ENCODE measurements around the gene RET.
"Not testable (repeated sequence)": the region's sequence is repeated elsewhere in the genome, so short reads cannot be mapped to it uniquely, and the experiment has no call there.

Gene RET

GRCh38 chr10:43135656-43136055 lies 58.8 kb downstream of the RET start:
- no peak for DNase-seq (ENCODE audit: low spot score)

GRCh38 chr10:43136432-43136831 lies 59.6 kb downstream of the RET start:
- DNase-seq (ENCODE audit: low spot score) = no peak

- no peak for DNase-seq (ENCODE audit: low spot score)
Observed at GRCh38 chr10:43136995-43137716, 60.3 kb downstream of the RET start.

- DNase-seq (ENCODE audit: low spot score) = peak; percentile 67
Observed at GRCh38 chr10:43137717-43138020, 60.8 kb downstream of the RET start.

- DNase-seq (ENCODE audit: low spot score) = peak; percentile 80
Observed at GRCh38 chr10:43138021-43138756, 61.3 kb downstream of the RET start, which contains the start of gene CSGALNACT2. Gene CSGALNACT2 (plus strand): TSS chr10:43138445. CDS start chr10:43155150, 16,705 bp downstream.

GRCh38 chr10:43138757-43139241 lies 61.9 kb downstream of the RET start:
- peak; percentile 43 for DNase-seq (ENCODE audit: low spot score)

GRCh38 chr10:43141421-43141820 lies 64.6 kb downstream of the RET start:
- DNase-seq (ENCODE audit: low spot score) = no peak

- no peak for DNase-seq (ENCODE audit: low spot score)
Observed at GRCh38 chr10:43145311-43145710, 68.4 kb downstream of the RET start.

GRCh38 chr10:43145936-43146335 lies 69.1 kb downstream of the RET start:
- DNase-seq (ENCODE audit: low spot score) = not testable (repeated sequence)

- no peak for DNase-seq (ENCODE audit: low spot score)
Observed at GRCh38 chr10:43151371-43151770, 74.5 kb downstream of the RET start.

GRCh38 chr10:43153901-43154300 lies 77.0 kb downstream of the RET start:
- no peak for DNase-seq (ENCODE audit: low spot score)

GRCh38 chr10:43155221-43155620 lies 78.4 kb downstream of the RET start:
- no peak for DNase-seq (ENCODE audit: low spot score)

- no peak for DNase-seq (ENCODE audit: low spot score)
Observed at GRCh38 chr10:43155741-43156140, 78.9 kb downstream of the RET start.

GRCh38 chr10:43156590-43157341 lies 79.9 kb downstream of the RET start:
- DNase-seq (ENCODE audit: low spot score) = no peak

- no peak for DNase-seq (ENCODE audit: low spot score)
Observed at GRCh38 chr10:43158636-43159035, 81.8 kb downstream of the RET start.

- peak; percentile 73 for DNase-seq (ENCODE audit: low spot score)
Observed at GRCh38 chr10:43160046-43160920, 83.4 kb downstream of the RET start.

GRCh38 chr10:43160921-43161255 lies 84.0 kb downstream of the RET start:
- DNase-seq (ENCODE audit: low spot score) = no peak

- no peak for DNase-seq (ENCODE audit: low spot score)
Observed at GRCh38 chr10:43162604-43163003, 85.7 kb downstream of the RET start.

GRCh38 chr10:43166207-43166879 lies 89.5 kb downstream of the RET start:
- DNase-seq (ENCODE audit: low spot score) = no peak

GRCh38 chr10:43166880-43167497 lies 90.1 kb downstream of the RET start:
- no peak for DNase-seq (ENCODE audit: low spot score)

- DNase-seq (ENCODE audit: low spot score) = no peak
Observed at GRCh38 chr10:43167498-43167889, 90.6 kb downstream of the RET start.
